Measurements from ENCODE around the gene NTSR1.
A peak's percentile ranks its signal among the peaks of the same experiment; 100 is the strongest.

NTSR1 gene

GRCh38 chr20:62754122-62754990 lies 45.7 kb downstream of the NTSR1 start:
- TF ChIP-seq, protein P1, sequence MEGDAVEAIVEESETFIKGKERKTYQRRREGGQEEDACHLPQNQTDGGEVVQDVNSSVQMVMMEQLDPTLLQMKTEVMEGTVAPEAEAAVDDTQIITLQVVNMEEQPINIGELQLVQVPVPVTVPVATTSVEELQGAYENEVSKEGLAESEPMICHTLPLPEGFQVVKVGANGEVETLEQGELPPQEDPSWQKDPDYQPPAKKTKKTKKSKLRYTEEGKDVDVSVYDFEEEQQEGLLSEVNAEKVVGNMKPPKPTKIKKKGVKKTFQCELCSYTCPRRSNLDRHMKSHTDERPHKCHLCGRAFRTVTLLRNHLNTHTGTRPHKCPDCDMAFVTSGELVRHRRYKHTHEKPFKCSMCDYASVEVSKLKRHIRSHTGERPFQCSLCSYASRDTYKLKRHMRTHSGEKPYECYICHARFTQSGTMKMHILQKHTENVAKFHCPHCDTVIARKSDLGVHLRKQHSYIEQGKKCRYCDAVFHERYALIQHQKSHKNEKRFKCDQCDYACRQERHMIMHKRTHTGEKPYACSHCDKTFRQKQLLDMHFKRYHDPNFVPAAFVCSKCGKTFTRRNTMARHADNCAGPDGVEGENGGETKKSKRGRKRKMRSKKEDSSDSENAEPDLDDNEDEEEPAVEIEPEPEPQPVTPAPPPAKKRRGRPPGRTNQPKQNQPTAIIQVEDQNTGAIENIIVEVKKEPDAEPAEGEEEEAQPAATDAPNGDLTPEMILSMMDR (IDR thresholded peaks at IDR 0.05; ENCODE audit: insufficient read depth, low read depth, low read length, missing control alignments) = no peak
- peak; percentile 47 for DNase-seq (ENCODE audit: low read depth)
- no peak overlapping the region for H3K4me3 ChIP-seq (ENCODE audit: low read length)

GRCh38 chr20:62754991-62755356 lies 46.3 kb downstream of the NTSR1 start:
- no peak overlapping the region for H3K4me3 ChIP-seq (ENCODE audit: low read length)
- DNase-seq (ENCODE audit: low read depth) = no peak
- TF ChIP-seq, protein P1 (IDR thresholded peaks at IDR 0.05; ENCODE audit: insufficient read depth, low read depth, low read length, missing control alignments) = no peak

GRCh38 chr20:62755817-62756724 lies 47.4 kb downstream of the NTSR1 start:
- DNase-seq (ENCODE audit: low read depth) = no peak
- no peak overlapping the region for H3K4me3 ChIP-seq (ENCODE audit: low read length)
- TF ChIP-seq, protein P1 (IDR thresholded peaks at IDR 0.05; ENCODE audit: insufficient read depth, low read depth, low read length, missing control alignments) = no peak

DNA sequence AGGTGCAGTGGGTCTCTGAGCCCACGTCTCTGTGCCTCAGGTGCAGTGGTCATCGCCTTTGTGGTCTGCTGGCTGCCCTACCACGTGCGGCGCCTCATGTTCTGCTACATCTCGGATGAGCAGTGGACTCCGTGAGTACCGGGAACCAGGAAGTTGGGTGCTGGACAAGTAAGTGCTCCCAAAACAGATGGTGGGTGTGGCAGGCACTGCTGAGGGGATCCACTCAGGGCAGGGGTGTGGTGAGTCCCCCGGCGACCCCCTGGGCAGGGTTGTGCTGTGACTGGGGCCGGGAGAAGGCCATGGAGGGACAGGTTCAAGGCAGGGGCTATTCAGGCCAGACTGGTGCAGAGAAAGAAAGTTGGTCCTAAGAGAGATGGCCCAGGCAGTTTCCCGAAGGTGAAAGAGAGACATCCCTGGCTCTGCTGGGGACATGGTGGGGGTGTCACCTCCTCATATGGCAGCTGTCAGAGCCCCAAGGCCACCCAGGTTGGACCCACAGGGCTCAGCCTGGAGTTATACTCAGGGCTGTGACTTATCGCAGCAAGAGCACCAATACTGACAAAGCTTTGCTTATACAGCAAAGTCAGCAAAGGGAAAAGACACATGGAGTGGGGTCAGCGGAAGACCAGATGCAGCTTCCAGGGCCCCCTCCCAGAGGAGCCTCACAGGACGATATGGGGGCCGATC lies 49.7 kb downstream of the NTSR1 start:
- no peak for DNase-seq (ENCODE audit: low read depth)
- TF ChIP-seq, protein P1 (IDR thresholded peaks at IDR 0.05; ENCODE audit: insufficient read depth, low read depth, low read length, missing control alignments) = no peak
- no peak overlapping the region for H3K4me3 ChIP-seq (ENCODE audit: low read length)

DNA sequence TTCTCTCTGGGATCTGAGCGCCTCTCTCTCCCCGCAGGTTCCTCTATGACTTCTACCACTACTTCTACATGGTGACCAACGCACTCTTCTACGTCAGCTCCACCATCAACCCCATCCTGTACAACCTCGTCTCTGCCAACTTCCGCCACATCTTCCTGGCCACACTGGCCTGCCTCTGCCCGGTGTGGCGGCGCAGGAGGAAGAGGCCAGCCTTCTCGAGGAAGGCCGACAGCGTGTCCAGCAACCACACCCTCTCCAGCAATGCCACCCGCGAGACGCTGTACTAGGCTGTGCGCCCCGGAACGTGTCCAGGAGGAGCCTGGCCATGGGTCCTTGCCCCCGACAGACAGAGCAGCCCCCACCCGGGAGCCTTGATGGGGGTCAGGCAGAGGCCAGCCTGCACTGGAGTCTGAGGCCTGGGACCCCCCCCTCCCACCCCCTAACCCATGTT lies 51.4 kb downstream of the NTSR1 start:
- TF ChIP-seq, protein P1 (IDR thresholded peaks at IDR 0.05; ENCODE audit: insufficient read depth, low read depth, low read length, missing control alignments) = no peak
- H3K4me3 ChIP-seq (ENCODE audit: low read length) = no peak overlapping the region
- DNase-seq (ENCODE audit: low read depth) = no peak

GRCh38 chr20:62760471-62760855 lies 51.8 kb downstream of the NTSR1 start:
- H3K4me3 ChIP-seq (ENCODE audit: low read length) = no peak overlapping the region
- no peak for DNase-seq (ENCODE audit: low read depth)
- TF ChIP-seq, protein P1 (IDR thresholded peaks at IDR 0.05; ENCODE audit: insufficient read depth, low read depth, low read length, missing control alignments) = no peak
